Gastroesophageal sphincter (tissue), 3 donors: ENCODE data around the gene ZNF444.

ENCODE experiments used
- CTCF ChIP-seq, 4 experiments: fragments of 200-600 bp in 2 of 4; fragments of 450-650 bp in 2 of 4; sonication (generic) in 1 of 4; IDR thresholded peaks; one replicate each; pipeline ENCODE4 v1.5.1; 2017 to 2019; ENCODE audit warnings: antibody characterized with exemption in 4 of 4, mild to moderate bottlenecking in 2 of 4, moderate library complexity in 2 of 4
- EP300 ChIP-seq: sonication (generic); formaldehyde crosslinking; IDR thresholded peaks from one replicate; pipeline ENCODE4 v1.6.1; 2017; ENCODE audit warnings: antibody characterized with exemption, mild to moderate bottlenecking
- POLR2A ChIP-seq, 2 donors: fragments of 450-650 bp; IDR thresholded peaks; one replicate each; pipeline ENCODE4 v1.6.1; 2017; ENCODE audit warnings: antibody characterized with exemption in 2 of 2, mild to moderate bottlenecking in 2 of 2, moderate library complexity in 1 of 2

- TF ChIP-seq POLR2A (IDR thresholded peaks at IDR 0.05), result no peak
- no peak for TF ChIP-seq CTCF (IDR thresholded peaks at IDR 0.05)
- no peak for TF ChIP-seq EP300
These were observed 25.6 kb upstream of the ZNF444 start for GRCh38 chr19:56115490-56115889.
